ENCODE results near the gene RAB4B.
"Not testable (repeated sequence)": the region's sequence is repeated elsewhere in the genome, so short reads cannot be mapped to it uniquely, and the experiment has no call there.

Gene RAB4B

DNA sequence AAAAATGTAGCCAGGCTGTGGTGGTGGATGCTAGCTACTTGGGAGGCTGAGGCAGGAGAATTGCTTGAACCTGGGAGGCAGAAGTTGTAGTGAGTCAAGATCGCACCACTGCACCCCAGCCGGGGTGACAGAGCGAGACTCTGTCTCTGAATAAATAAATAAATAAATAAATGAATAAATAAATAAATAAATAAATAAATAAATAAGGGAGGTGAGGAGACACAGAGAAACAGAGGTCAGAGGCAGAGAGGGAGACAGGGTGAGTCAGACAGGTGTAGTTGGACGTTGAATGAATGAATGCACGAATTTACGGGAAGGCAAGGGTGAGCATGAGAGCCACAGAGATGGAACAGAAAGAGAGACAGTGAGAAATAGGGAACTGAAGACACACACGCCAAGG is 3.1 kb downstream of the RAB4B start:
- no peak for DNase-seq

DNA sequence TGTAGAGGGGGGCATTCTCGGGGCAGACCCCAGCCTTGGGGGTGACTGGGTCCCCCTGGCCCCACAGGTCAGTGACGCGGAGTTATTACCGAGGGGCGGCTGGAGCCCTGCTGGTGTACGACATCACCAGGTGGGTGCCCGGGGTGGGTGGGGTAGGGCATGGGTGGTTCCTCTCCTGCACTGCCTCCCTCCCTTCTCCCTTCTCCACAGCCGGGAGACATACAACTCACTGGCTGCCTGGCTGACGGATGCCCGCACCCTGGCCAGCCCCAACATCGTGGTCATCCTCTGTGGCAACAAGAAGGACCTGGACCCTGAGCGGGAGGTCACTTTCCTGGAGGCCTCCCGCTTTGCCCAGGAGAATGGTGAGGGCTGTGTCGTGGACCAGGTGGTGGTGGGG is 5.7 kb downstream of the RAB4B start:
- no peak for DNase-seq

DNA sequence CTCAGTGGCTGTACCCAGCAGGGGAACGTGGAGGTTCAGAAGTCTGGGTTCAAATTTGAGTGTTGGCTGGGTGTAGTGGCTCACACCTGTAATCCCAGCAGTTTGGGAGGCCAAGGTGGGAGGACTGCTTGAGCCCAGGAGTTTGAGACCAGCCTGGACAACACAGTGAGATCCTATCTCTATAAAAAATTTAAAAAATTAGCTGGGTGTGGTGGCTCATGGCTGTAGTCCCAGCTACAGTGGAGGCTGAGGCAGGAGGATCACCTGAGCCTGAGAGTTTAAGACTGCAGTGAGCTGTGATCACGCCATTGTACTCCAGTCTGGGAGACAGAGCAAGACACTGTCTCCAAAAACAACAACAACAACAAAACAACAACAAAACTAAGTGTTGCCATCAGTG is 6.1 kb downstream of the RAB4B start:
- DNase-seq: not testable (repeated sequence)

DNA sequence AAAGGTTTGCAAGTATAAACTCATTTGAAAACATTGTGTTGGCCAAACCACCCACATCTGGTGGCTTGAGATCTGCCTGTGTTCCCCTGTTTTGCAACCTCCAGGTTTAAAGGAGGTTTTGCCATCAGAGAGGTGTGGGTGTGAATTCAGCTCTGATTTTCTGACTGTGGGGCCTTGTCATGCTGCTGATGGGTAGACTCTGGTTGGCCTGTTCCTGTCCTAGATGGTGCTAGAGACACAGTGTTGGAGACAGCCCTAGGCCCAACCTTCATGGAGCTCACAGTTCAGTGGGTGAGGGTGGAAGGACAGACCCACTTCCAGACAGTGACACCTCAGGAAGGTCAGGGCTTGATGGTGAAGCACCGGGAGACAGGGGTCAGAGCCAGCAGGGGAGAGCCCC is 7.5 kb downstream of the RAB4B start:
- no peak for DNase-seq

DNA sequence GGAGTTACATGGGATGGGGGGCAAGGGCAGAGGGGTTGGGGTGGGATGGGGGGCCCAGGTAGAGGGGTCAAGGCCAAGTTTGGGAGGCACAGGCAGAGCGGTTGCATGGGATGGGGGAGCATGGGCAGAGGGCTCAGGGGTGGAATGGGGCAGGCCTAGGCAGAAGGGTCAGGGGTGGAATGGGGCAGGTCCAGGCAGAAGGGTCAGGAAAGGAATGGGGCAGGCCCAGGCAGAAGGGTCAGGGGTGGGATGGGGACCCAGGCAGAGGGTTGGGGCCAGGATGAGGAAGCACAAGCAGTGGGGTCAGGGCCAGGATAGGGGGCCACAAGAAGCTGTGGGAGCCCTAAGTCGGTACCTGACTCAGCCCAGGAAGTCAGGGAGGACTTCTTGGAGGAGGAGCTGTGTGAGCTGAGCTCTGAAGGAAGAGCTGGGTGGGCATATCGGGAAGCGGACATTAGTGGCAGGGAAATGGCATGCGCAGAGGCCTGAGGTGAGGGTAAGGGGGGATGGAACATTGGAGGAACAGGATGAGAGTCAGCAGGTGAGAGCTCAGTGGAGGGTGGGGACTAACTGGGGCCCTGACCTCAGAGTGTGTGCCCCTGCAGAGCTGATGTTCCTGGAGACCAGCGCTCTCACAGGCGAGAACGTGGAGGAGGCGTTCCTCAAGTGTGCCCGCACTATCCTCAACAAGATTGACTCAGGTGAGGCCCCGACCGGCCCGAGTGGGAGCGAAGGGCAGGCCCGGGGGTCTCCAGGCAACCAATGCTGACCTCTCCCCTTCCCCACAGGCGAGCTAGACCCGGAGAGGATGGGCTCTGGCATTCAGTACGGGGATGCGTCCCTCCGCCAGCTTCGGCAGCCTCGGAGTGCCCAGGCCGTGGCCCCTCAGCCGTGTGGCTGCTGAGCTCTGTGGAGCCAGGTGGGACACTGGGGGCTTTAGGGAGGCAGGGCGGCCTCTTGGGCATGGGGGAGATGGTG is 8.3 kb downstream of the RAB4B start:
- DNase-seq: no peak

DNA sequence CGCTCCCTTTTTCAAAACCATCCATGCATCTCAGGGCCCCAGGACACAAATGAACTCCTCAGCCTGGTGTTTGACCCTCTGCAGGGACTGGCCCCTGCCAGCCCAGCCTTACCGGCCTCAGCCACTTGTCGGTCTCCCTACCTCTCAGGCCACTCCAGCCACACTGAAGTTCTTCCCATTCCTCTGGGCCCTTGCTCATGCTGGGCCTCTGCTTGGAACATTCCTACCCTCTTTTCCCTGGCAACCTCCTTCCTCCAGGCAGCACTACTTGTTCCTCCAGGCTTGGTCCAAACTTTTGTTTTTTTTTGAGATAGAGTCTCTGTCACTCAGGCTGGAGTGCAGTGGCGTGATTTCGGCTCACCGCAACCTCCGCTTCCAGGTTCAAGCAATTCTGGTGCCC is 13.3 kb downstream of the RAB4B start:
- DNase-seq: no peak

DNA sequence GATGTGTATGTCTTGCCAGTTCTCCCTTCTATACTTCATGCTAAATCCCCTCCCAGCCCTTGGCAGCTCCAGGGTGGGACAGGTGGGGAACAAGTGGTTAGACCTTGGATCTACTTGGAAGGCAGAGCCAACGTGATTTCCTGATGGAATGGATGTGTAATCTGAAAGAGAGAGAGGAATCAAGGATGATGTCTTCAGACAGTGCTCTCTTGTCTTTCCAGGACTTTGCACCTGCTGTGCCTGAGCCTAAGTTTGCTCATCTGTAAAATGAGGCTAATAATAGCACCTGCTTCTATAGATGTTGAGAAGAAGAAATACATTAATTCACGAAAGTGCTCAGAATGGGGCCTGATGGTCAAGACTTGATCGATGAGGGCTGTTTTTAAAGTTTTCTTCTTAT is 13.9 kb downstream of the RAB4B start:
- DNase-seq: no peak

DNA sequence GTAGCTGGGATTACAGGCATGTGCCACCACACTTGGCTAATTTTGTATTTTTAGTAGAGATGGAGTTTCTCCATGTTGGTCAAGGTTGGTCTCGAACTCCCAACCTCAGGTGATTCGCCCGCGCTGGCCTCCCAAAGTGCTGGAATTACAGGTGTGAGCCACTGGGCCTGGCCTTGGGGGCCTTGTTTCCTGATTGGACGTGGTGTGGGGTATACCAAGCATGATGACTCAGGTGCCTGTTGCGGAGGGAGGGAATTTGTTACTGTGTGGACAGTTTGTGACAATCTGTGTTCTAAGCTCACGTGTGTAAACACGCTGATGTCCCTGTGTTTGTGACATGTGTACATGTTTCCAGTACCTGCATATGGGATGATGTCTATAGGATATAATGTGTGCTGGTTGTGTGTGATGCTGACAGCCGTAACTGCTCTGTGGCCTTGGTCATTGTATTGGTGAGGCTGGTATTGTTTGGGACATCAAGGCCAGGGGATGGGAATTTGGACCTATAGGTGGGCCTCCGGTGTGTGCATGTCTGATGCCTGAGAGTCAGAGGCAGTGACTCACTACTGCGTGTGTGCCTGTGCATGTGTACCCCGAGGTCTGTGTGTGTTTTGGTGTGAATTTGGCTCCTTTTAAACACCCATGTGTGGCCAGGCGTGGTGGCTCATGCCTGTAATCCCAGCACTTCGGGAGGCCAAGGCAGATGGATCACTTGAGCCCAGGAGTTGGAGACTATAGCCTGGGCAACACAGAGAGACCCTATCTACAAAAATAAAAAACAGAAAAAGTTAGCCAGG is 19.3 kb downstream of the RAB4B start:
- no peak for DNase-seq

DNA sequence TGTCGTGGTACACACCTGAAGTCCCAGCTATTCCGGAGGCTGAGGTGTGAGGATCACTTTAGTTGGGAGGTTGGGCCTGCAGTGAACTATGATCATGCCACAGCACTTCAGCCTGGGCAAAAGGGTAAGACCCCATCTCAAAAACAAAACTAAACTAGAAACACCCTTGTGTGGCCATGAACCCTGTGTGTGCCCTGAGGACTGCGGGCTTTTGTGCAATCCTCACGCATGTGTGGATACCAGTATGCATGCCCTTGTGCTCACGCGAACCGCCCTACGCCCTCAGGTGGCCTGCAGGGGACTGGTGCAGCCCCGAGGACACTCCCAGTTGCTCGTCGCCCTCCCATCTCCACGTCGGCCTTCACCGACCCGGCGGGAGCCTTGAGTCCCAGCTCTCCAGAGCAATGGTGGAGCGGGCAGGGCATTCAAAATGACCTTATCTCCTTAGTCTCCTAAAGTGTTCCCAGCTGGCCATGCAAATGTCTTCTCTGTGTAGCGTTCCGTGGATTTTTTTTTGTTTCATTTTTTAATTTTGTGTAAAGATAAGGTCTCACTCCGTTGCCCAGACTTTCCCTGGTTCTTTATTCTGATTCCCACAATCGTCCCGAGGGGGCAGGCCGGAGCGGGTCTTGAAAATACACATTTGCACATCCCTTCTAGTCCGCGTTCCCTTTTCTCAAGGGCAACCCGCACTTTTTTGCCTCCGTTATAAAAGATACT is 20.1 kb downstream of the RAB4B start:
- peak; percentile 54 for DNase-seq

DNA sequence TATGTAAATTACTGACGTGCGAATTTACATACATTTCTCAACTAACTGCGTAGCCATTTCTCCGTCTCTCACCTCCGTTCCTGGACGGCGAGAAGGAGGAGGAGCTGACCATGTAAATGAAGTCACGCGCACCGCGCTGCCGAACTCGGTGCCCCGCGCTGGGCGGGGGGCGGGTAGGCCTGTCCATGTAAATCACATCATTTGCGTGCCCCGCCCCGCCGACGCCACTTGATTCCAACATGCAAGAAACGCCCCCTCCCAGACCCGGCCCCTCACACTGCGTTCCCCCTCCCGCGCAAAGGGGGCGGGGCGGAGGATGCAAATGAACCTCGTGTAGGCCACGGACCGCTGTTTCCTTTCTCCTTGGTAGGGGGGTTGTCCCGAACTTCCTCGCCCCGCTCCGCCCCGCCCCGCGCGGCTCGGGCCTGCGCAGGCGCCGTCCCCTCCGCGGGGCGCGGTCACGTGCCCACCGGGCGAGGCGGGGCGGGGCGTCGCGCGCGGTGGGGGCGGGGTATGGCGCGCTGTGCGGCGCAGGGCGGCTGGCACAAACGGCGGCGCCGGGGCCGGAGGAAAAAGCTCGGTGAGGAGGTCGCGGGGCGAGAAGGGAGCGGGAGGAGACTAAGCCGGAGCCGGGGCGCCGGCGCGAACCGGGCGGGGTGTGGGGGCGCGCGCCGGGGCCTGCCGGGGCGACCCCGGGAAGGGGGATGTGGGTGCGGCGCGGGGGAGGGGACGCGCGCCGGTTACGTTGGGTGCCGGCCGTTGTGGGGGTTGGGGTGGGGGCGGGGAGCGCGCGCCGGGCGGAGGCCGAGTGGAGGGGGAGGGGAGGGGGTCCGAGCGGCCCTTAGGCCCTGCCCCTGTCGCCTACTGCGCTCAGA is 20.9 kb downstream of the RAB4B start, which contains the start of gene EGLN2:
Gene EGLN2 (plus strand): TSS at position 509 of the 875 bp plus-strand sequence. CDS start 1,382 bp downstream, outside the sequence.
- peak; percentile 100 for DNase-seq

DNA sequence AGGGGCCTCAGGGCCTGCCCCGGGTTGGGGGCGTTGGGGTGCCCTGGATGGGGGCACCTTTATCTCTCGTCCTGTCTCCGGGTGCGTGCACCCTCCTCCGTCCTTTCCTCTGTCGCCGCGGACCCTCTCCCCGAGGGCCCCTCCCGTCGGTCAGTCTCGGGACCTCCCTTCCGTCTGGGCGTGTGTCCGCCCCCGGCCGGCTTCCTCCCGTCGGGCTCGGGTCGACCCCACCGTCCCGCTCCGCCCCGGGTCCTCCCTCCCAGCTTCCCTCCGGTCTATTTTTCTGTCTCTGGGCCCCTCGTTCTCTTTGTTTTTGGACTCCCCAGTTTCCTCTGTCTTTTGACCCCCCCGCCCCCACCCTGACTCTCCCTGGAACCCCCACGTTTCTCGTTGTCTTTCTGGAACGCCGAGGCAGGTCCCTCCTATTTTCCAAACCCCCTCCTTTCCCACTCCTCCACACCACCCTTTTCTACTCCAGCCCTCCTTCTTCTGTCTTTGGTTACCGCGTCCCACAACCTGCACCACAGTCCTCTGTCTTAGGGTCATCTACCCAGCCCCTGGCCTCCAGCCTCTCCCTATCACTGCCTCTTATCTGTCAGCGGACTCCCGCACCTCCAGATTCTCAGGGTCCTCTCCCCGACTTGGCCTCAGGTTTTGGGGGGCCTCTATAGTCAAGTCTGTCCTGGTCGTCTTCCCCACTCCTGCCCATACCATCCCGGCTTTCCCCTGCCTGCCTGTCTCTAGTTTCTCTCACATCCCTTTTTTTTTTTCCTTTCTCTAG is 21.7 kb downstream of the RAB4B start:
- DNase-seq: no peak

DNA sequence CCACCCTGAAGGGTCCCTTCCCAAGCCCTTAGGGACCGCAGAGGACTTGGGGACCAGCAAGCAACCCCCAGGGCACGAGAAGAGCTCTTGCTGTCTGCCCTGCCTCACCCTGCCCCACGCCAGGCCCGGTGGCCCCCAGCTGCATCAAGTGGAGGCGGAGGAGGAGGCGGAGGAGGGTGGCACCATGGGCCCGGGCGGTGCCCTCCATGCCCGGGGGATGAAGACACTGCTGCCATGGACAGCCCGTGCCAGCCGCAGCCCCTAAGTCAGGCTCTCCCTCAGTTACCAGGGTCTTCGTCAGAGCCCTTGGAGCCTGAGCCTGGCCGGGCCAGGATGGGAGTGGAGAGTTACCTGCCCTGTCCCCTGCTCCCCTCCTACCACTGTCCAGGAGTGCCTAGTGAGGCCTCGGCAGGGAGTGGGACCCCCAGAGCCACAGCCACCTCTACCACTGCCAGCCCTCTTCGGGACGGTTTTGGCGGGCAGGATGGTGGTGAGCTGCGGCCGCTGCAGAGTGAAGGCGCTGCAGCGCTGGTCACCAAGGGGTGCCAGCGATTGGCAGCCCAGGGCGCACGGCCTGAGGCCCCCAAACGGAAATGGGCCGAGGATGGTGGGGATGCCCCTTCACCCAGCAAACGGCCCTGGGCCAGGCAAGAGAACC is 22.4 kb downstream of the RAB4B start:
- no peak for DNase-seq

DNA sequence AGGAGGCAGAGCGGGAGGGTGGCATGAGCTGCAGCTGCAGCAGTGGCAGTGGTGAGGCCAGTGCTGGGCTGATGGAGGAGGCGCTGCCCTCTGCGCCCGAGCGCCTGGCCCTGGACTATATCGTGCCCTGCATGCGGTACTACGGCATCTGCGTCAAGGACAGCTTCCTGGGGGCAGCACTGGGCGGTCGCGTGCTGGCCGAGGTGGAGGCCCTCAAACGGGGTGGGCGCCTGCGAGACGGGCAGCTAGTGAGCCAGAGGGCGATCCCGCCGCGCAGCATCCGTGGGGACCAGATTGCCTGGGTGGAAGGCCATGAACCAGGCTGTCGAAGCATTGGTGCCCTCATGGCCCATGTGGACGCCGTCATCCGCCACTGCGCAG is 22.9 kb downstream of the RAB4B start:
- no peak for DNase-seq

DNA sequence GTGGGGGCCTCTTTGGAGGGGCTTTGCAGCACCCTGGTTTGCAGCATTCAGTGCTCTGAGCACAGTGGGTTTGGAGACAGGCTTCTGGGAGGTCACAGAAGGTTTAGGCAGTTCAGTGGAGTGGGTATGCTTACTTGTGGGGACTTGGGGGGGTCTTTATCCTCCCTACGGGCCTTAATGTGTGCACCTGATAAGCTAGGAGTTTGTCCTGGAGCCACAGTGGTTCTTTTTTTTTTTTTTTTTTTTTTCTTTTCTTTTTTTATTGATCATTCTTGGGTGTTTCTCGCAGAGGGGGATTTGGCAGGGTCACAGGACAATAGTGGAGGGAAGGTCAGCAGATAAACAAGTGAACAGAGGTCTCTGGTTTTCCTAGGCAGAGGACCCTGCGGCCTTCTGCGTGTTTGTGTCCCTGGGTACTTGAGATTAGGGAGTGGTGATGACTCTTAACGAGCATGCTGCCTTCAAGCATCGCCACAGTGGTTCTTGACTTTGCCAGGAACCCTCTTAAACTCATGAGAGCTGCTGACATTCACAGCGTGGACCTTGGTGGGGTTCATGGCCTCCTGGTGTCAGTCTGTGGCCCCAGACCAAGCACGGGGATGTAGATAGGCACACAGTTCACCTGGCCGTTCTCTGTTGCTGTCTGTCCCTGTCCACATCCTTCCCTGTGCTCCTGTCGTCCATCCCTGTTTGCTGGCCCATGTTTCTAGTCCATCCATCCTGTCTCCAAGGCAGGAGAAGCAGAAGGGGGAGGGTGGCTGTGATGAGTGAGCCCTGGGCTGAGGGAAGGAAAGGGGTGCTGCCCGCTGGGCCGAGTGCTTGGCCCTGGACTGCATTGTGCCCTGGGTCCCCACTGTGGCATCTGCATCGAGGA is 23.6 kb downstream of the RAB4B start:
- no peak for DNase-seq

DNA sequence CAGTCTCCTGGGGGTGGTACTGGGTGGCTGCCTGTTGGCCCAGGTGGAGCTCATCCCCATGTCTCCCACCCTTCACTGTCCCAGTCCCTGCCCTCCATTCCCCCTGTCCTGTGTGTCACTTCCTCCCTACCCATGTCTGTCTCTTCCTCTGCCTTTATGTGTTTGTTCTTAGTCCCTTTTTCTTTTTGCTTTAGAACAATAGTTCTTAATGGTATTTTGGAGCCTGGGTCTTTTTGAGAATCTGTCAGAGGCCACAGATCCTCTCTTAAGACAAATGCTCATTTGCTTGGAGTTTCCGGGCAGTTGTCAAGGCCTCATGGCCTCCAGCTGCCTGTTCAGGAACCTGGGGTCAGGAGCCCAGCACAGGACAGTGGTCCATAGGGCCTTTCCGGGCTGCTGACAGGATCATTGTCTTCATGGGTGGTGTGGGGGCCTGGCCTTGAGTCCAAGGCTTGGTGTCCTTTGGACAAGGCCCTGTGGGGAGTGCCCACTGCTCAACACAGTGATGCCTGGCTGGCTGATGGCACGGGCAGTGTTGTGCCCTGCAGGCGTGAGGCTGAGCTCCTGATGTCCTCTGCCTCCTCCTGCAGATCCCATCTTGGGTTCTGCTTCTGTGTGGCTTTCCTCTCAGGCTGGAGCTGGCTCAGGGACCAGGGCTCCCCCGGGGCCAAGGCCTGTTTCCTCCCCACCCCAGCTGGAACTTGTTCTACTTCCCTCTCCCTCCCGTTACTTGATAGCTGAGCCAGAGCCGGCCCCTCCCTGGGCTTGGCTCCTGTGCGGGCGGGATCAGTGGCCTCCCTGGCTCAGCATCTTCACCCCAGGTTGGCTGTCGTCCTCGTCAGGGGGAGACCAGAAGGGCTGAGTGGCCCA is 24.5 kb downstream of the RAB4B start:
- DNase-seq: no peak

DNA sequence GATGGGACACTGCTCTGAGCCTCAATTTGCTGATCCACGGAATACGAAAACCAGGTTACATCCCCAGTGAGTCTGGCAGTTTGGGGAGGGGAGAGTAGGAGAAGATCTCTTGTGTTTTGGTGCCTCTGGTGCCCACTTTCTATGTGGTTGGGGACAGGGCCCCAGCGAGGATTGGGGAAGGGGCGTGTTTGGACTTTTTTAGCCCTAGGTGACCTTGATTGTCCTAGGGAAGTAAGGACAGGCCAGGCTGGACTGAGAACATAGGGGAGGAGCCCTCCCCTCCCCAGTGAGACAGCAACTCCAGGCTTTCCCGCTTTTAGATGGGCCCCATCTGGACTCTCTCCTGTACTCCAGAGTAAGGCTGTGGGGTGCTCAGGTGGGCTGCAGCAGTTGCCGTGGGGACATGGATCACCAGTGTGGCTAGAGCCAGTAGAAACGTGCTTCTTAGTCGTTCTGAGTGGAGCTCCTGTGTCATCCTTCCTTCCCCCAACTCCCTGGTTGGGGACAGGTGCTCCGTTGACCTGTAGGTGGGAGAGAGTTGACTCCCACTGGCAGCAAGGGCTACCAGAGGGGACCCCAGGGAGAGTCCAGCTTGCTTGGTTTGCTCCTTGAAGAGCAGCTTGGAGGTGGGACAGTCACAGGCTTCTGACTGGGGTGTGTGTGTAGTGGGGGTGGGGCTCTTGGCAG is 25.3 kb downstream of the RAB4B start:
- DNase-seq: no peak

DNA sequence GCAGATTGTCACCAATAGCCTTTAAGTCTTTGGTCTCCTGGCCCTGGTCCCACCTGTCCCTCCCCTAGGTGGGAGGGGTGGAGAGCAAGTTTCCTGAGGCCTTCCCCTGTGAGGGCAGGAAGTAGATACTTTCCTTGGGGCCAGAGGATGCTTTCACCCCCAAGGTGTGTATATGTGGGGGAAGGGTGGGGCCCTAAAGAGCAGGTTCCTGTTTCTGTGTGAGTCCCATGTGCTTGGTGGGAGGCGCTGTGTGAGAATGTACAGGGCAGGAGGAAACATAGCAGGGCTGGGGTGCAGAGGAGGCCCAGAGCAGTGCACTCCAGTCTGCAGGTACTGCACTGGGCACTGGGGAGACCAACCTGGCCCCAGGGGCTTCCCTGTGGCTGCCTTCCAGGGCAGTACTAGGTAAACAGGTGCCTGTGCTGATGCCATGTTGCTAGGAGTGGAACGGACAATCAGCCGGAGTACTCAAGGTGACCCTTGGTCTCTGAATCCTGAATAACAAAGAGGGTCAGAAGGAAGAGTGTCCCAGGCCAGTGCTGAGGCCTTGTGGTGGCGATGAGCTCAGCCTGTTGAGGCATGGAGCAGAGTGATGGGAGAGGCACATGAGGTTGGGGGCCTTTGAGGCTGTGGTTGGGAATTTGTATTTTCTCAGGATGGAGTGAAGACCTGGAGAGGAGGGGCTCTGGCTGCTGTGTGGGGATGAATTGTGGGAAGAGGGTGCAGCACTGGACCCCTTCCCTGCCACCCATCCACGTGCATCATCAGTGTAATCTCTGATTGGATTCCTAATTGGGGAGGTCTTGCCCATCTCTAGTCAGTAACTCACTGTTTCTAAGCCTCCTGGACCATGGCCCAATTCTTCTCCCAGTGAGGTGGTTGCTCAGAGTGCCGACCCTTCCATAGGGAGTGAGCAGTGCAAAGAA is 26.1 kb downstream of the RAB4B start:
- DNase-seq: peak; percentile 48

Measured in T-helper 9 cell (primary cell).